GM15510 (cell line): ENCODE measurements around the gene SMARCB1.

Experiments used
- POLR2A ChIP-seq: IDR thresholded peaks from 3 replicates; pipeline ENCODE4 v1.6.1; 2011; ENCODE audit warnings: borderline replicate concordance; ENCODE audit not compliant: insufficient read length; ENCODE audit errors: extremely low read depth

Gene SMARCB1

GRCh38 chr22:23772315-23772648 is 14.5 kb upstream of the SMARCB1 start:
- TF ChIP-seq POLR2A: no peak

- no peak for TF ChIP-seq POLR2A
Measured at GRCh38 chr22:23772649-23773473, 13.9 kb upstream of the SMARCB1 start, which contains the start of gene MMP11. MMP11 (plus strand) TSS chr22:23772849; CDS start chr22:23772871, 22 bp downstream.

DNA sequence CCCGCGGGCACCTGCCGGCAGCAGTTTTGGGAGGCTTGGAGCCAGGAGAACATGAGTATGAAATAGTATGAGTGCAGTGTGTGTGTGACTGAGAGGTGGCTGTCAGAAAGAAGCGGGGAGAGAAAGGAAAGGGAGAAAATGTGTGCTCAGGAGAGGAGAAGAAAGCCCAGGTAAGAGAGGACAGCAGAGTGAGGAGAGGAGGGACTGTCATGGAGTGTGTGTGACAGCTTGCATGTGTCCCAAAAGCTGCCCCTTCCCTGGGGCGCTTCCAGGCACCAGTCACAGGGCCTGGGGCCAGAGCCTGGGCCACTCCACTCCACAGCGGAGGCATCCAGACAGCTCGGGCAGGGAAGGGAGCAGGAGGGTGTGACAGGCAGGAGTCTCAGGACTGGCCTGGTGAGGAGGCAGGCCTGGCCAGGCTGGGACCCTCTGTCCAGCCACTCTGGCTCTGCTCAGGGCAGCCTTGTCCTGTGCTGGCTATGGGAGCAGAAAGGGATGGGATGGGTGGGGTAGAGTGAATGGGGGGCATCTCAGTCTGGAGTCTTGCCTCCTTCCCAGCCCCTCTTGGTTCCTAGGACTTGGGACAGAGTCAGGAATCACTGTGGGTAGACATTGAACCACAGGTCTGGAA is 13.2 kb upstream of the SMARCB1 start:
- TF ChIP-seq POLR2A: no peak

DNA sequence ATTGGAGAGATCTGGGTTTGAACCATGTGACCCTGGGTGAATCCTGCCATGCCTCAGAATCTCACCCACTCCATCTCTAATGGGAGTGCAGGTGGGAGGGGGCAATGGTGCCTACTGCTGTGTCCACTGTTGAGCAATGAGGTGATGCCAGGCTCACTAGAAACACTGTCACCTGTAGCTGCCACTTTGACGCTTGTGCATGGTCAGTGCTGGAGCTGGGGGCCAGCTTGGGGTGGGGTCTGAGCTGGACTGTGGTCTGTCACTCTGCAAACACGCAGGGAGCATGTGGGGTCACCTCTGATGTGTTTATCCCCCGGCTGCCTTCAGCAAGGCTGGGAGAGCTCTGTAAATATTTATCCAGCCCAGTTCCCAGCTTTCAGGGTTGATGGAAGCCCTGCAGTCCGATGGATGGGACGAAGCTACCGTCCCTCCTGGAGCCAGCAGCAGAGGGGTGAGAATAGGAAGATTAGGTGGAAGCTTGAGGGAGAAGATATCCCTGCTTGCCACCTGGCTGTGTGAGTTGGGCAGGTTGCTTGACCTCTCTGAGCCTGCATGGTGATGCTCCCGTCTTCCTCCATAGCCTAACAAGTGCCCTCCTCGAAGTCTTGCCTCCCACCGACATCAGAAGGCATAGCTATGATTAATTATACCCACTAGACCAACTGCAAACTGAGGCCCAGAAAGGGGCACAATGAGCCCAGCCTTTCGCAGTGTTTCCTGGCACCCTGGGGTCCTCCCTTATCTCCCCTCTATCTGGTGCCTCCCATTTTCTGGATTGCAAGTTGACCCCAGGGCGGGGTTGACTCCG is 12.4 kb upstream of the SMARCB1 start:
- TF ChIP-seq POLR2A: no peak

DNA sequence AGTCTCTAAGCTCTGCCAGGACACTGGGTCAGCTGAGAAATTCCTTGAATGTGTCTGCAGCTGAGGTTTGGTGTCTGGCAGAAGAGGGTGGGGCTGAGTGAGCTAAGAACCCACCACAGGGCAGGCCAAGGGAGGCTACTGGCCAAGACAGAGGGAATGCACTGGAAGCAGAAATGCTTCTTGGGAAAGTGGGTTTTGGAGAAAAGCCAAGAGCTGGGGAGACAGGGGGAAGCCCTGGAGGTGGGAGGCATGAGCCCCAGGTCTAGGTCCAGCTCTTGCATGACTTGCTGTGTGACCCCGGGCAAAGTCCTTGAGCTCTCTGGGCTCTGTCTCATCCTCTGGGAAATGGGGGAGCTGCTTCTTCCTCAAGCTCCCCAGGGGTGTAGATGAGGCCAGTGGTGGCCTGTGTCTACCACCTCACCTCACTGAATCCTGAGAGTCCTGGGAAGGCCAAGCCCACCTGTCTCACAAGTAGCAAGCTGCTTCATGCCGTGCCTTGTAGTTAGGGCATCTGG is 11.8 kb upstream of the SMARCB1 start:
- TF ChIP-seq POLR2A: no peak

DNA sequence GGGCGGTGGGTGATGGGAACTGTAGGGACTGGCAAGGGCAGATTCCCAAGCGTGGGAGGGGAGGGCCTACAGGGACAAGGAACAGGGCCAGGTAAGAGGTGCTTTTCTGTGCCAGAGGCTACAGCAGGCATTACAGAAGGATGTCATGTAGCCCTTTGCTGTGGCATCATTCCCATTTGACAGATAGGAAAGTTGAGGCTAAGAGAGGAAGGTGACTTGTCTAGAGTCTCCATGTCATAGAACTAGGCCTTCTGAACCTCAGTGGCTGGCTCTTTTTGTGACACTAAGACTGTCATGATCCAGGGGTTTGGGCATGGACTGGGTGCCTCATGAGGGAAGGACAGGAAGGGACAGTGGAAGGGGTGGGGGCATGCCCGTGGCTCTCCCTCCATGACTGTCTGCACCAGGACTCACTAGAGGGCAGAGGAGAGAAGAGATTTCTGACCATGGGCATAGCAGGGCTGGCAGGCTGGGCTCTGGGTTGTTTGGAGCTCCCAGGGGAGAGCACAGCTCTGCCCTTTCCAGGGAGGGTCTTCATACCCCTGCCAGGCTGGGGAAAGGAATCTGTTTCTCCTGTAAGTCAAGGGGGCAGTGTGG is 10.9 kb upstream of the SMARCB1 start:
- no peak for TF ChIP-seq POLR2A

- no peak for TF ChIP-seq POLR2A
Measured at GRCh38 chr22:23777776-23778576, 8.8 kb upstream of the SMARCB1 start.

GRCh38 chr22:23778577-23778900 is 8.2 kb upstream of the SMARCB1 start:
- TF ChIP-seq POLR2A: no peak

DNA sequence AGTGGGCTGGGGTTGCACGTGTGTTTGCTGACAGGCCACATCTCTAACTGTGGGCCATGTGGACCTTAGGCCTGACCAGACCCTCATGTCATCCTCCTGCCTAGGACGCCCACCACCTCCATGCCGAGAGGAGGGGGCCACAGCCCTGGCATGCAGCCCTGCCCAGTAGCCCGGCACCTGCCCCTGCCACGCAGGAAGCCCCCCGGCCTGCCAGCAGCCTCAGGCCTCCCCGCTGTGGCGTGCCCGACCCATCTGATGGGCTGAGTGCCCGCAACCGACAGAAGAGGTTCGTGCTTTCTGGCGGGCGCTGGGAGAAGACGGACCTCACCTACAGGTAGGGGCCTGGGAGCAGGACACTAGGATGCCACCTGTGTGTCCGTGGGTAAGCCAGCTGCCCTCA is 7.7 kb upstream of the SMARCB1 start:
- no peak for TF ChIP-seq POLR2A

- no peak for TF ChIP-seq POLR2A
Measured at GRCh38 chr22:23779731-23780130, 7.0 kb upstream of the SMARCB1 start.

- TF ChIP-seq POLR2A: no peak
Measured at GRCh38 chr22:23780146-23780748, 6.5 kb upstream of the SMARCB1 start.

- TF ChIP-seq POLR2A: no peak
Measured at GRCh38 chr22:23781065-23781464, 5.7 kb upstream of the SMARCB1 start.

- TF ChIP-seq POLR2A: no peak
Measured at GRCh38 chr22:23781511-23782183, 5.1 kb upstream of the SMARCB1 start.
